ENCODE results near the gene VASN.

DNA sequence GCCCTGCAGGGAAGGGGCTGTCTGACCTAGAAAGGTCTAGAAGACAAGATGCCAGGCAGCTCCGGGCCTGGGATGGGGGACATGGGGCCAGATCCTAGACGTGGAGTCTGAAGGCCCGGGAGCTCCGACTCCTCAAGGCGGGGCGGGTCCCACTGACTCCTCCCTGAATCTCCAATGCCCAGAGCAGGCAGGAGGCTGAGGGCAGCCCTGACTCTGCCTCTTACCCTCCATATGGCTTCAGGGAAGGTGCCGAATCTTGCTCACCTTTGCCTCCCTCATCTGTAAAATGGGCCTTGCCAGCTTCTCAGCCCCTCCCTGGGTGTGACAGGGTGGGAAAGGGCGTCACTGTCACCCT is 14.8 kb downstream of the VASN start:
- TF ChIP-seq, protein P1, sequence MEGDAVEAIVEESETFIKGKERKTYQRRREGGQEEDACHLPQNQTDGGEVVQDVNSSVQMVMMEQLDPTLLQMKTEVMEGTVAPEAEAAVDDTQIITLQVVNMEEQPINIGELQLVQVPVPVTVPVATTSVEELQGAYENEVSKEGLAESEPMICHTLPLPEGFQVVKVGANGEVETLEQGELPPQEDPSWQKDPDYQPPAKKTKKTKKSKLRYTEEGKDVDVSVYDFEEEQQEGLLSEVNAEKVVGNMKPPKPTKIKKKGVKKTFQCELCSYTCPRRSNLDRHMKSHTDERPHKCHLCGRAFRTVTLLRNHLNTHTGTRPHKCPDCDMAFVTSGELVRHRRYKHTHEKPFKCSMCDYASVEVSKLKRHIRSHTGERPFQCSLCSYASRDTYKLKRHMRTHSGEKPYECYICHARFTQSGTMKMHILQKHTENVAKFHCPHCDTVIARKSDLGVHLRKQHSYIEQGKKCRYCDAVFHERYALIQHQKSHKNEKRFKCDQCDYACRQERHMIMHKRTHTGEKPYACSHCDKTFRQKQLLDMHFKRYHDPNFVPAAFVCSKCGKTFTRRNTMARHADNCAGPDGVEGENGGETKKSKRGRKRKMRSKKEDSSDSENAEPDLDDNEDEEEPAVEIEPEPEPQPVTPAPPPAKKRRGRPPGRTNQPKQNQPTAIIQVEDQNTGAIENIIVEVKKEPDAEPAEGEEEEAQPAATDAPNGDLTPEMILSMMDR (IDR thresholded peaks at IDR 0.05; ENCODE audit: low read depth, low read length, poor library complexity, severe bottlenecking), result no peak
- TF ChIP-seq EZH2phosphoT487 (IDR thresholded peaks at IDR 0.05; ENCODE audit: borderline replicate concordance, low read length), result no peak

Measured in DOHH2 (cell line).